IMR-90 (cell line): ENCODE measurements around the gene ZBTB45.

ENCODE experiments used
- CEBPB ChIP-seq: IDR thresholded peaks from 2 replicates; pipeline ENCODE4 v1.6.1; 2012; ENCODE audit warnings: low read depth, low read length, improper control_type of control experiment
- CTCF ChIP-seq: conservative IDR thresholded peaks from 2 replicates; pipeline ENCODE4 v1.5.1; 2012; ENCODE audit warnings: mild to moderate bottlenecking, low read depth, low read length, improper control_type of control experiment
- FOS ChIP-seq: fragments of 150-350 bp; IDR thresholded peaks from 2 replicates; pipeline ENCODE4 v1.6.1; 2016; ENCODE audit warnings: low read depth, low read length
- MAZ ChIP-seq: IDR thresholded peaks from 2 replicates; pipeline ENCODE4 v1.6.1; 2012; ENCODE audit warnings: low read depth, mild to moderate bottlenecking, low read length, improper control_type of control experiment, moderate library complexity, borderline replicate concordance
- MXI1 ChIP-seq: IDR thresholded peaks from 2 replicates; pipeline ENCODE4 v1.6.1; 2012; ENCODE audit warnings: low read depth, mild to moderate bottlenecking, low read length, moderate library complexity, borderline replicate concordance
- NFE2L2 ChIP-seq: fragments of 150-350 bp; IDR thresholded peaks from 2 replicates; pipeline ENCODE4 v1.6.1; 2016; ENCODE audit warnings: low read depth, mild to moderate bottlenecking, low read length
- POLR2A ChIP-seq: IDR thresholded peaks from 2 replicates; pipeline ENCODE4 v1.6.1; 2012; ENCODE audit warnings: mild to moderate bottlenecking, low read depth, low read length
- RAD21 ChIP-seq: IDR thresholded peaks from 2 replicates; pipeline ENCODE4 v1.6.1; 2012; ENCODE audit warnings: low read length, improper control_type of control experiment
- RFX5 ChIP-seq: IDR thresholded peaks from 2 replicates; pipeline ENCODE4 v1.8.0; 2012; ENCODE audit warnings: low read depth, mild to moderate bottlenecking, low read length, moderate library complexity
- SMC3 ChIP-seq: fragments of 150-350 bp; IDR thresholded peaks from 2 replicates; pipeline ENCODE4 v1.6.1; 2016; ENCODE audit warnings: low read depth, mild to moderate bottlenecking, antibody characterized with exemption, low read length, moderate library complexity
- USF2 ChIP-seq: fragments of 150-350 bp; IDR thresholded peaks from 2 replicates; pipeline ENCODE4 v1.6.1; 2017; ENCODE audit warnings: mild to moderate bottlenecking, antibody characterized with exemption, low read length, low read depth

DNA sequence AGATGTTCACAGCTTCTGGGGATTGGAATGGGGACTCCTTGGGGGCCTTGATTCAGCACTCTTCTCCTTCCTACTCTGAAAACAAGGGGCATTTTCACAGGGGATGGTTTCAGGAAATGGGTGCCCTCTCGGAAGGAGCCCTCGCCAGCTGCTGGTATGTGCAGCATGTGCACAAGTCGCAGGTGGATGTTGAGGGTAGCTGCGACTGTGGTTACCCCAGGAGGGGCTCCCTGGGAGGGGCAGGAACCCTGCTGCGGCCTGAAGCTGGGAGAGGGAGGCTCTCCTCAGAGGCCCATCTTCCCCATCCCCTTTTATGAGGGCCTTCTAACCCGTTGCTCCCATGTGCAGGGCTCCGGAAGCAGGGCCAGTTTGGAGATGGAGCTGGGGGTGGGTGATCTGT, 37.2 kb downstream of the ZBTB45 start:
- no peak for TF ChIP-seq CTCF
- TF ChIP-seq RAD21 = no peak
- no peak for TF ChIP-seq POLR2A
- no peak for TF ChIP-seq RFX5
- no peak for TF ChIP-seq USF2
- no peak for TF ChIP-seq MXI1
- no peak for TF ChIP-seq SMC3
- no peak for TF ChIP-seq FOS
- no peak for TF ChIP-seq NFE2L2
- no peak for TF ChIP-seq CEBPB
- TF ChIP-seq MAZ = no peak
